Measurements from ENCODE around the gene SMCO4.

Gene SMCO4

DNA sequence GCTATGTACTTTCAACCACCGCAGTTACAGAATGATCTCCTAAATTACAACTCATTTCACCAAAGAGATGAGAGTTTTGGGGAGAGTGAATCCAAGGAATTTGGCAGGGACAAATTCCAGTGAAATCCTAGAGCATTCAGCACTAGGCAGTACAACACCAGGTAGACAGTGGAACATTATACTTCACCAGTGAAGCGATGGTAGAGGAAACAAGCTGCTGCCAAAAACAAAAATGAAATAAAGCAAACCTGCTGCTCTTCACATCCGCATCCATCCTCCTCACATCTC lies 16.9 kb downstream of the SMCO4 start:
- H3K27me3 ChIP-seq (replicated peaks; ENCODE audit: control insufficient read depth, insufficient read depth, low read length) = no peaks in the 10 kb centered on the region
- H3K4me3 ChIP-seq (replicated peaks; ENCODE audit: low read depth, low read length) = no peak overlapping the region; the same call in 1 of the 2 replicates
- TF ChIP-seq CTCF (IDR thresholded peaks at IDR 0.05; ENCODE audit: insufficient read depth, low read length, poor library complexity, severe bottlenecking) = no peak
- no peak for DNase-seq (ENCODE audit: extremely low read depth, insufficient read length)
- H3K36me3 ChIP-seq (ENCODE audit: control insufficient read depth, insufficient read depth, low read length) = no peaks in the 10 kb centered on the region

DNA sequence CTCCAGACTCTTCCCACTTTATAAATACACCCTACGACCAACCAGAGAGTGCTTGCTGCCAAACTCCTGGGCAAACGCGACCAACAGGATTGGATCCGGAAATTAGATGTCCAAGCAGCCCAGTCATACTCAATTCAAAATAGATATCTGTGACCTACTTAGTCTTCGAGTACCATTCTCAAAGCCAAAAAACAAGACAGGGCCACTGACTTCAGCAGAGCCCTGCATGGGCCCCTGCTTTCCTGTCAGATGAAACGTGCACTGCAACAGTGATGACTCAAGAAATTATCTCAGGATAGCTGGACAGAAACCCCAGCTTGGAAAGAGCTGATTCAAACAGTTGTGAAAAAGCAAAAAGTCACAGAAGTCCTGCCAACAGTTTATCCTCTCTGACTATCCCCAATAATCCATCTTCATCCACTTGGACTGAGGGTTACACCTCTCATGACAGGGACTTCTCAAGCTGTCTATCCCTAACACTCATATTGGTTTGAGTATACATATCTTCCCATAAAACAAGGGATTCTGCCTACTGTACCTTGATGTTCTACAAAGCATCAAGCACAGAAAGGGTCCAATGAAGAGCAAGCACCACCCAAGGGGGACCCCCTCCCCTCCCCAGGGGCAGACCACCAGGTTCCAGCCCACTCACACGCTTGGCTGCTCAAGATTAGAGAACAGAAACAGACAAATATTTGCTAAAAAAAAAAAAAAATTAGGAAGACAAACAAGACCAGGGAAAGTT lies 17.4 kb downstream of the SMCO4 start:
- no peak overlapping the region; the same call in 1 of the 2 replicates for H3K4me3 ChIP-seq (replicated peaks; ENCODE audit: low read depth, low read length)
- no peaks in the 10 kb centered on the region for H3K27me3 ChIP-seq (replicated peaks; ENCODE audit: control insufficient read depth, insufficient read depth, low read length)
- H3K36me3 ChIP-seq (ENCODE audit: control insufficient read depth, insufficient read depth, low read length) = no peaks in the 10 kb centered on the region
- TF ChIP-seq CTCF (IDR thresholded peaks at IDR 0.05; ENCODE audit: insufficient read depth, low read length, poor library complexity, severe bottlenecking) = no peak
- DNase-seq (ENCODE audit: extremely low read depth, insufficient read length) = no peak

DNA sequence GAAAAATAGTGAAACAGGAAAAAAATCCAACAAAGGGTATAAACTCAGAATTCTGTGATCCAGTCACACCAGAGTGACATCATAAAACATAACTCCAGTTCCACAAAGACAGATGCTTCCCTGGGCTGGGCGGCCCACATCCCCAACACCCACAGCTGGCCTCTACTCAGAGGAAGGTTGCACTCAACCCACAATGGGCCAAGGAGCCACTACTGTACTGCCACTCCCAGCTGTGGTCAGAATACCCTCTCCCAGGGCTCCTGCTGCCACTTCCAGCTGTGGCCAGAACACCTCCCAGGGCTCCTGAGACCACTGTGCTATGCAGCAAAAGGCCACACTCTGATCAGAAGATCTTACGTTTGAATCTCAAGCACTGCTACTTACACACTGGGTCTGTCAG lies 18.3 kb downstream of the SMCO4 start:
- no peak for DNase-seq (ENCODE audit: extremely low read depth, insufficient read length)
- Histone ChIP-seq H3K36me3 (ENCODE audit: control insufficient read depth, insufficient read depth, low read length) (no peaks in the 10 kb centered on the region), H3K4me3 (replicated peaks; ENCODE audit: low read depth, low read length) (no peak overlapping the region; the same call in 1 of the 2 replicates), H3K27me3 (replicated peaks; ENCODE audit: control insufficient read depth, insufficient read depth, low read length) (no peaks in the 10 kb centered on the region)
- TF ChIP-seq CTCF (IDR thresholded peaks at IDR 0.05; ENCODE audit: insufficient read depth, low read length, poor library complexity, severe bottlenecking) = no peak

DNA sequence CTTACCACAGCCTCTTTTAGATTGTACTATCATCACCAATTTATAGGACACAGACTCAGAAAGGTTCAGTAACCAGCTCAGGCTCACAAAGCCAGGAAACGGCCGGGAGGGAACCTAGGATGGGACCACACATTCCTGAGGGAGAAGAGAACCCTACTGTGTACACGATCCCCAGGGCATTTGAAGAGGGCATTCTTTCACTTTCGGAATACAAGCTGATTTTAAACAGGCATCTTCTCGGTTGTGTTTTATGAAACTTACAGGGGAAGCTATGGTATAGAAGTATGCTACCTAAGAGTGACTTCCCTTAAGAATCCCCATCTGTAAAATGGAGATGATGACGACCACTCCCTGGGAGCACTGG lies 19.0 kb downstream of the SMCO4 start:
- no peak for TF ChIP-seq CTCF (IDR thresholded peaks at IDR 0.05; ENCODE audit: insufficient read depth, low read length, poor library complexity, severe bottlenecking)
- H3K4me3 ChIP-seq (replicated peaks; ENCODE audit: low read depth, low read length) = peak overlapping the region; percentile 39
- no peak for DNase-seq (ENCODE audit: extremely low read depth, insufficient read length)

GRCh38 chr11:93520726-93521509 lies 22.3 kb downstream of the SMCO4 start:
- Histone ChIP-seq H3K4me3 (replicated peaks; ENCODE audit: low read depth, low read length) (no peak overlapping the region), H3K27me3 (replicated peaks; ENCODE audit: control insufficient read depth, insufficient read depth, low read length) (no peaks in the 10 kb centered on the region), H3K36me3 (ENCODE audit: control insufficient read depth, insufficient read depth, low read length) (no peaks in the 10 kb centered on the region)
- TF ChIP-seq CTCF (IDR thresholded peaks at IDR 0.05; ENCODE audit: insufficient read depth, low read length, poor library complexity, severe bottlenecking) = no peak
- DNase-seq (ENCODE audit: extremely low read depth, insufficient read length) = no peak

More for the DNA sequence above, 19.0 kb downstream of the SMCO4 start:
- Histone ChIP-seq H3K27me3 (replicated peaks; ENCODE audit: control insufficient read depth, insufficient read depth, low read length) (no peaks in the 10 kb centered on the region), H3K36me3 (ENCODE audit: control insufficient read depth, insufficient read depth, low read length) (no peaks in the 10 kb centered on the region)

Measured in GM06990 (cell line).